Lower lobe of right lung (tissue), 2 donors: ENCODE results near the gene AATF. TPM values are rescaled to one million over a fixed set of nuclear protein-coding genes. Genes with fewer than 3 reads are reported as not detected.

Experiments used
- ATAC-seq, 2 donors: fragments of 200-7000 bp; cut with Tn5 transposase; one replicate each; pipeline ENCODE4 v1.9.1; 2020 to 2022; ENCODE audit warnings: mild to moderate bottlenecking in 2 of 2, moderate library complexity in 2 of 2
- DNase-seq: peaks from one replicate; pipeline ENCODE4 v3.0.0-alpha.2; 2020
- H3K27ac ChIP-seq: fragments of 200-600 bp; one replicate; pipeline ENCODE4 v1.8.0; 2022
- H3K27me3 ChIP-seq: fragments of 200-600 bp; one replicate; pipeline ENCODE4 v1.8.0; 2022; ENCODE audit warnings: low read depth
- H3K36me3 ChIP-seq: fragments of 200-600 bp; one replicate; pipeline ENCODE4 v1.8.0; 2022; ENCODE audit warnings: mild to moderate bottlenecking
- H3K4me1 ChIP-seq: fragments of 200-600 bp; one replicate; pipeline ENCODE4 v1.8.0; 2022
- H3K4me3 ChIP-seq: fragments of 200-600 bp; one replicate; pipeline ENCODE4 v1.8.0; 2022; ENCODE audit warnings: mild to moderate bottlenecking
- H3K9me3 ChIP-seq: fragments of 200-600 bp; one replicate; pipeline ENCODE4 v1.8.0; 2022
- intact Hi-C: fragments of 100-400 bp; cut with DNase I; formaldehyde crosslinking; loops from one replicate; pipeline ENCODE4 v1.11.0; 2022
- total RNA-seq: library from RNA; stranded (reverse); fragmentation: NEBNext Ultra II Directional; extraction: Animal tissue kit (Norgen Biotek cat#: 25700); gene quantifications from one replicate; pipeline ENCODE4 v1.2.1, GENCODE V29; 2021
- TF ChIP-seq, protein P1 (sequence below): fragments of 200-600 bp; IDR thresholded peaks from one replicate; pipeline ENCODE4 v1.8.0; 2022; ENCODE audit warnings: antibody characterized with exemption, mild to moderate bottlenecking
- donor health status: DM: no; HTN: yes; CAD: no; lungs with severe emphysema.

Gene AATF
- total RNA-seq, 1 donor from 2014 or later, result 39.6 TPM

DNA sequence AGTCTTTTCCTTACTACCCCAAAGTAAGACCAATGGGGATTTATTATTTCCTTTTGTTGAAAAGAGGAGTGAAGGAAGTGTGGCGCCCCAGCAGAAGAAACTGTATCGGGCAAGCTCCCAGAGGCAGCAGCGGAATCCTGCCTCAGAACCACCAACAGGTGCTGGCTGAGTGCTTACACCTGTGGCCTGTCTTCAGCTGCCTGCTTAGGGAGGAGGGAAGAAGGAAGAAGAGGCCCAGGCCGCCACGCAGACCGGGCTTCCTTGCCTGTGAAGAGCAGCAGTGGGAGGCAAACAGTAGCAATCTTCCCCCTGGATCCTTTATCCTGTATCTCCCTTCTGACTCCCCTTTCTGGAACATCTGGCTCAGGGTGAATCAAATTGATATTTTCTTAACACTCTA, 134.7 kb downstream of the AATF start:
- H3K36me3 ChIP-seq, result peaks cover 22% of the 10 kb centered on the region
- H3K4me1 ChIP-seq, result no peaks in the 10 kb centered on the region
- ATAC-seq (no peak), DNase-seq (no peak)
- no peak overlapping the region for H3K4me3 ChIP-seq
- no peaks in the 10 kb centered on the region for H3K27me3 ChIP-seq
- intact Hi-C loops, result no loop called here
- no peak overlapping the region for H3K27ac ChIP-seq
- H3K9me3 ChIP-seq, result peaks cover 7% of the 10 kb centered on the region
- TF ChIP-seq, protein P1, sequence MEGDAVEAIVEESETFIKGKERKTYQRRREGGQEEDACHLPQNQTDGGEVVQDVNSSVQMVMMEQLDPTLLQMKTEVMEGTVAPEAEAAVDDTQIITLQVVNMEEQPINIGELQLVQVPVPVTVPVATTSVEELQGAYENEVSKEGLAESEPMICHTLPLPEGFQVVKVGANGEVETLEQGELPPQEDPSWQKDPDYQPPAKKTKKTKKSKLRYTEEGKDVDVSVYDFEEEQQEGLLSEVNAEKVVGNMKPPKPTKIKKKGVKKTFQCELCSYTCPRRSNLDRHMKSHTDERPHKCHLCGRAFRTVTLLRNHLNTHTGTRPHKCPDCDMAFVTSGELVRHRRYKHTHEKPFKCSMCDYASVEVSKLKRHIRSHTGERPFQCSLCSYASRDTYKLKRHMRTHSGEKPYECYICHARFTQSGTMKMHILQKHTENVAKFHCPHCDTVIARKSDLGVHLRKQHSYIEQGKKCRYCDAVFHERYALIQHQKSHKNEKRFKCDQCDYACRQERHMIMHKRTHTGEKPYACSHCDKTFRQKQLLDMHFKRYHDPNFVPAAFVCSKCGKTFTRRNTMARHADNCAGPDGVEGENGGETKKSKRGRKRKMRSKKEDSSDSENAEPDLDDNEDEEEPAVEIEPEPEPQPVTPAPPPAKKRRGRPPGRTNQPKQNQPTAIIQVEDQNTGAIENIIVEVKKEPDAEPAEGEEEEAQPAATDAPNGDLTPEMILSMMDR, result no peak

DNA sequence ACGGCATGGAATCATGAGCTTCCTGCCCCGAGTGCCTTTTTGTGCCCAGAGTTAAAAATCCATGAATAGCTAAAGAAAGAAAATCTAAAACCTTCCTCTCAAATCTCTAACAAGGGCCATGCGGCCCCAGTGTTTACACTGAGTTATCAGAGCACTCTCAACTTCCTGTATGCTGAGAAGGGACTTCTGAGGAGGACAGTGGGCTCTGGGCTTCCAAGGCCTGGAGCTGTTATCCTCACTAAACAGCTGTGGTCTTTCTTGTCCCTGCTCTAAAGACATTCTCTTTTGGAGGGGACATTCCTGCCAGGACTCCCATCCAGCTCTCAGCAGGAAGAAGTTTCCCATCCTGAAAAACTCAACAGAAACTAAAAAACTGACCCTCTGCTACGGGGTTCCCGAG, 135.6 kb downstream of the AATF start:
- no peaks in the 10 kb centered on the region for H3K27me3 ChIP-seq
- no peak overlapping the region for H3K27ac ChIP-seq
- DNase-seq, result no peak
- intact Hi-C loops, result no loop called here
- ATAC-seq, result no peak
- H3K4me3 ChIP-seq, result no peak overlapping the region
- TF ChIP-seq, protein P1, result no peak
- H3K36me3 ChIP-seq, result peaks cover 32% of the 10 kb centered on the region
- H3K4me1 ChIP-seq, result no peaks in the 10 kb centered on the region
- H3K9me3 ChIP-seq, result peaks cover 3% of the 10 kb centered on the region

DNA sequence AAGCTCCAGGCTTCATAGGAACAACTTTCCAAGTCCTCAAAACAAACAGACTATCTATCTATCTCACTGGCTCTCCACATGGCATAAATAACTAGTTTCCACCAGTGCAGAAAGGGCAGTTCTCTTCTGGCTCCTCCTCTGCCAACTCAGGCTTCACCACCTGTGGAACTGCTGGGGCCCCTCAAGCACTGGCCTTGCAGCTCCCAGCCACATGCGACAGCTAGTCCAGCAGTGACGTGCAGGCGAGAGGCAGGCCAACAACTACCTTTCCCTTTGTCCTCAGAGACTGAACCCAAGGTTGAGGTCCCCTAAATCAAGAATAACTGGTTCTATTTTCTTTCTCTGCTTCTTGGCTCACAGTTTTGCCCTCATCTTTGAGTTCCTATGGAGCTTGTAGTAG, 137.6 kb downstream of the AATF start:
- no peaks in the 10 kb centered on the region for H3K9me3 ChIP-seq
- H3K36me3 ChIP-seq, result peaks cover 39% of the 10 kb centered on the region
- TF ChIP-seq, protein P1, result no peak
- no peak overlapping the region for H3K4me3 ChIP-seq
- intact Hi-C loops, result no loop called here
- no peaks in the 10 kb centered on the region for H3K27me3 ChIP-seq
- no peak overlapping the region for H3K27ac ChIP-seq
- no peak for DNase-seq
- no peak for ATAC-seq
- H3K4me1 ChIP-seq, result no peaks in the 10 kb centered on the region

DNA sequence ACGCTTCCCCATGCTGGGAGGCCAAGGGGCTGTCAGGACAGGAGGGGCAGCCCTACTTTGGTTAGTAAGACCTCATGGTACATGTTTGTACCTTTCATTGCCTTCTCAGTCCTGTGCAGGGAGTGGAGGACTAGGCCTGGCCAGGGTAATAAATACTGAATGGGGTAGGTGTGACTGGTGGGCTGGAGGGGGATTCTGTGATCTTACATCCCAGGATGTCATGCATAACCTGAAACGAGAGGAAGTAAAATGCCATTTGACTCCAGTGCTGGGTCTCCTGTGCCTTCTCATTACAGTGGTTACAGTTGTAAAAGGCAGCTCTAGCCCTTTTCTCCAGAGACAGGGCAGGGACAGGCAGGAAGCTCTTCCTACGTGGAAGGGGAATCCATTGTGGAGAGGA, 138.2 kb downstream of the AATF start:
- no peaks in the 10 kb centered on the region for H3K9me3 ChIP-seq
- intact Hi-C loops, result no loop called here
- TF ChIP-seq, protein P1, result no peak
- H3K4me1 ChIP-seq, result no peaks in the 10 kb centered on the region
- peaks cover 39% of the 10 kb centered on the region for H3K36me3 ChIP-seq
- DNase-seq, result no peak
- ATAC-seq, result no peak
- no peak overlapping the region for H3K4me3 ChIP-seq
- no peaks in the 10 kb centered on the region for H3K27me3 ChIP-seq
- H3K27ac ChIP-seq, result no peak overlapping the region

DNA sequence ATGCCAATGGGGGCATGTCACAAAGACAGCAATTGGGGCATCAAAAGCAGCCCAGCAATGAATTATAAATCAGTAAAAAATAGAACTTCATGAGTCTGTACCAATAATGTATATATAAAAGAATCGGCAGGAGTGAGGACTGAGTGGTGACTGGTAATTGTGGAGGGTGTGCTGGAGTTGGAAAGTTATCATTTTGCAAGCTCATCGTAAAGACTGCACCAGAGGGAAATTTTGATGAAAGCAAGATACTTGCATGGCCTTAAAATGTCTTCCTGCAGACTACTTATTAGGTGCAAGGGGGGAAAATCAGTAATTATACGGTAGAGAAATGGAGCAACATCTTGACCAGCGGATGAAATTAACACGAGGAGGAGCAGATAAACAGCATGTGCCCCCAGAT, 138.9 kb downstream of the AATF start:
- Histone ChIP-seq H3K4me1 (no peaks in the 10 kb centered on the region), H3K36me3 (peaks cover 42% of the 10 kb centered on the region), H3K9me3 (no peaks in the 10 kb centered on the region), H3K27ac (no peak overlapping the region), H3K27me3 (no peaks in the 10 kb centered on the region), H3K4me3 (no peak overlapping the region)
- intact Hi-C loops, result no loop called here
- DNase-seq (no peak), ATAC-seq (no peak)
- TF ChIP-seq, protein P1, result no peak

DNA sequence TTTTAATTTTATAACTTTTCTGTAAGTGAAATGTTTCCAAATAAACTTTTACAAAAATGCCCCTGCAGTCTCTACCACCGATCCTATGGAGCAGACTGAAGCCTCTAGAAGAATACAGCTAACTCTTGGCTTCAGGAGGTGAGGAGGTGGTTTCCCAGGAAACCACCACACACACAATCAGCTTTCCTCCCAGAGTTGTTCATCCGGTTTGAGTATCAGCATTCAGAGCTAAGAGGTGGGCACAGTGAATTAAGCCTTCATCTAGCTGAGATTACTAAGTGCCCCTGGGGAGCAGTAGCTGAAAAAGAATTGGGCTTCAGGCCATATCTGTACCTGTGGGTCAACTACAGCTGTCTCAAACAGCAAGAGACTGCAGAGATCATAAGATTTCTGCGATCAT, 139.7 kb downstream of the AATF start:
- H3K27ac ChIP-seq, result no peak overlapping the region
- no peaks in the 10 kb centered on the region for H3K9me3 ChIP-seq
- H3K27me3 ChIP-seq, result no peaks in the 10 kb centered on the region
- intact Hi-C loops, result no loop called here
- H3K4me1 ChIP-seq, result no peaks in the 10 kb centered on the region
- no peak for DNase-seq
- H3K4me3 ChIP-seq, result no peak overlapping the region
- H3K36me3 ChIP-seq, result peaks cover 48% of the 10 kb centered on the region
- ATAC-seq, result no peak
- TF ChIP-seq, protein P1, result no peak
